22Rv1 (cell line): Measurements from ENCODE around the gene RASL10A.

ENCODE experiments used
- ZFX ChIP-seq: fragments of 450-650 bp; IDR thresholded peaks from 2 replicates; pipeline ENCODE4 v1.6.1; 2017; ENCODE audit warnings: antibody characterized with exemption, borderline replicate concordance
- TF ChIP-seq, protein P1 (sequence below): fragments of 450-650 bp; IDR thresholded peaks from 2 replicates; pipeline ENCODE4 v1.5.1; 2017; ENCODE audit warnings: mild to moderate bottlenecking

DNA sequence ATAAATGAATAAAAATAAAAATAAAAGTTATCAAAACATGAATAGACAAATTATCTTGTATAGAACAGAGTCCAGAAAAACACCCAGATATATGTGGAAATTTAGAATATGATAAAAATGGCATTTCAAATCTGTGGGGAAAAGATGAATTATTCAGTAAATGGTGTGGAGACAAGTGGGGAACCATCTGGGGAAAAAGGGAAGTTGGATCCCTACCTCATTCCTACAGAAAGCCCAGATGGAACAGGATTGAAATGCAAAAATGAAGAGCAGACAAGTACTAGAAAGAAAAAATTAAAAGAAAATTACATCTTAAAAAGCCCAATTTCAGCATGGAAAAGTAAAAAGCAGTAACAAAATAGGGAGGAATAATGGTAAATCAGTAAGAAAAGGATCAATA lies 8.1 kb upstream of the RASL10A start:
- TF ChIP-seq, protein P1, sequence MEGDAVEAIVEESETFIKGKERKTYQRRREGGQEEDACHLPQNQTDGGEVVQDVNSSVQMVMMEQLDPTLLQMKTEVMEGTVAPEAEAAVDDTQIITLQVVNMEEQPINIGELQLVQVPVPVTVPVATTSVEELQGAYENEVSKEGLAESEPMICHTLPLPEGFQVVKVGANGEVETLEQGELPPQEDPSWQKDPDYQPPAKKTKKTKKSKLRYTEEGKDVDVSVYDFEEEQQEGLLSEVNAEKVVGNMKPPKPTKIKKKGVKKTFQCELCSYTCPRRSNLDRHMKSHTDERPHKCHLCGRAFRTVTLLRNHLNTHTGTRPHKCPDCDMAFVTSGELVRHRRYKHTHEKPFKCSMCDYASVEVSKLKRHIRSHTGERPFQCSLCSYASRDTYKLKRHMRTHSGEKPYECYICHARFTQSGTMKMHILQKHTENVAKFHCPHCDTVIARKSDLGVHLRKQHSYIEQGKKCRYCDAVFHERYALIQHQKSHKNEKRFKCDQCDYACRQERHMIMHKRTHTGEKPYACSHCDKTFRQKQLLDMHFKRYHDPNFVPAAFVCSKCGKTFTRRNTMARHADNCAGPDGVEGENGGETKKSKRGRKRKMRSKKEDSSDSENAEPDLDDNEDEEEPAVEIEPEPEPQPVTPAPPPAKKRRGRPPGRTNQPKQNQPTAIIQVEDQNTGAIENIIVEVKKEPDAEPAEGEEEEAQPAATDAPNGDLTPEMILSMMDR: no peak
- no peak for TF ChIP-seq ZFX
